HCT116 (cell line): ENCODE results near the gene C13orf46. TPM values are rescaled to one million over a fixed set of nuclear protein-coding genes. Genes with fewer than 3 reads are reported as not detected.

ENCODE experiments used
- ATAC-seq: fragments of 200-7000 bp; cut with Tn5 transposase; 2 replicates; pipeline ENCODE4 v1.9.1; 2020; ENCODE audit warnings: mild to moderate bottlenecking, moderate library complexity
- BruUV-seq: library from RNA; stranded (reverse); fragments of 400-500 nt; replicated peaks from 2 replicates; lab custom pipeline; 2021; lab: Mats Ljungman, UMichigan
- CTCF ChIA-PET: fragments of 300-600 bp; sonication (Branson Sonifier 250); formaldehyde crosslinking; loops from one replicate; lab custom pipeline; 2021; ENCODE audit warnings: antibody characterized with exemption; lab: Charles Lee
- POLR2A ChIA-PET: fragments of 300-600, 350-600 bp; sonication (Branson Sonifier 250); formaldehyde crosslinking; loops from one replicate; lab custom pipeline; 2021; ENCODE audit warnings: antibody characterized with exemption; lab: Charles Lee
- RAD21 ChIA-PET, 2 experiments: fragments of 300-600 bp; sonication (Branson Sonifier 250); formaldehyde crosslinking; loops; one replicate each; lab custom pipeline; 2023; ENCODE audit warnings: low total read pairs in 2 of 2; ENCODE audit not compliant: uncharacterized antibody in 2 of 2, unreplicated experiment in 2 of 2, low non-redundant PET in 1 of 2; lab: Charles Lee
- DNase-seq: peaks from one replicate; pipeline ENCODE4 v3.0.0-alpha.2; 2010; ENCODE audit warnings: low read depth, low spot score
- H2AFZ ChIP-seq: fragments of 200-600 bp; shearing (Covaris generic), sonication (generic); 2 replicates; pipeline ENCODE4 v1.6.1; 2017; ENCODE audit warnings: low read depth, mixed run types, mixed read lengths, antibody characterized with exemption, low read length; ENCODE audit not compliant: poor library complexity, severe bottlenecking
- H3K27ac ChIP-seq: 2 replicates; pipeline ENCODE4 v1.5.1; 2012; ENCODE audit warnings: low read depth, low read length
- H3K27me3 ChIP-seq: fragments of 200-600 bp; sonication (generic); 2 replicates; pipeline ENCODE4 v1.6.1; 2016; ENCODE audit warnings: mixed run types, low read length, mixed read lengths; ENCODE audit not compliant: insufficient read depth
- H3K36me3 ChIP-seq, 2 experiments: fragments of 200-500 bp in 1 of 2; fragments of 200-600 bp in 1 of 2; sonication (Bioruptor generic) in 1 of 2; sonication (generic) in 1 of 2; 2 replicates each; pipeline versions ENCODE4 v1.5.1 to v1.6.1; 2014 to 2016; ENCODE audit warnings: low read length in 2 of 2, inconsistent platforms in 1 of 2, mixed read lengths in 1 of 2, mixed run types in 1 of 2; ENCODE audit not compliant: insufficient read depth in 2 of 2, control insufficient read depth in 1 of 2
- H3K4me1 ChIP-seq, 2 experiments: fragments of 200-600 bp in 1 of 2; sonication (generic) in 1 of 2; 2 replicates each; pipeline versions ENCODE4 v1.5.1 to v1.6.1; 2012 to 2017; ENCODE audit warnings: low read length in 2 of 2, inconsistent platforms in 1 of 2, mild to moderate bottlenecking in 1 of 2, mixed read lengths in 1 of 2, mixed run types in 1 of 2, moderate library complexity in 1 of 2; ENCODE audit not compliant: insufficient read depth in 2 of 2, control insufficient read depth in 1 of 2
- H3K4me2 ChIP-seq: fragments of 200-600 bp; sonication (generic); 2 replicates; pipeline ENCODE4 v1.6.1; 2017; ENCODE audit warnings: mixed run types, low read length, mixed read lengths
- H3K4me3 ChIP-seq, 2 experiments: fragments of 200-600 bp in 1 of 2; sonication (generic) in 1 of 2; replicated peaks in 1 of 2; 2 replicates each; pipeline ENCODE4 v1.5.1; 2011 to 2016; ENCODE audit warnings: low read length in 2 of 2, control low read depth in 1 of 2, low read depth in 1 of 2, mild to moderate bottlenecking in 1 of 2, mixed read lengths in 1 of 2, mixed run types in 1 of 2
- H3K79me2 ChIP-seq: fragments of 200-600 bp; sonication (generic); 2 replicates; pipeline ENCODE4 v1.6.1; 2017; ENCODE audit warnings: mild to moderate bottlenecking, mixed run types, low read length, moderate library complexity, mixed read lengths; ENCODE audit not compliant: insufficient read depth
- H3K9ac ChIP-seq: fragments of 200-600 bp; sonication (generic); 2 replicates; pipeline ENCODE4 v1.6.1; 2016; ENCODE audit warnings: low read length, mixed read lengths
- H3K9me2 ChIP-seq: fragments of 200-600 bp; sonication (generic), shearing (Covaris generic); 2 replicates; pipeline ENCODE4 v1.6.1; 2017; ENCODE audit warnings: mixed run types, mild to moderate bottlenecking, moderate library complexity; ENCODE audit not compliant: insufficient read depth
- H3K9me3 ChIP-seq, 2 experiments: fragments of 200-500 bp in 1 of 2; fragments of 200-600 bp in 1 of 2; sonication (Bioruptor generic) in 1 of 2; sonication (generic) in 1 of 2; 2 replicates each; pipeline ENCODE4 v1.6.1; 2014 to 2017; ENCODE audit warnings: low read length in 2 of 2, mixed read lengths in 2 of 2, inconsistent platforms in 1 of 2, low read depth in 1 of 2, mild to moderate bottlenecking in 1 of 2, mixed run types in 1 of 2, moderate library complexity in 1 of 2; ENCODE audit not compliant: control insufficient read depth in 1 of 2, insufficient read depth in 1 of 2
- H4K20me1 ChIP-seq: fragments of 200-600 bp; sonication (generic), shearing (Covaris generic); 2 replicates; pipeline ENCODE4 v1.6.1; 2017; ENCODE audit warnings: mixed run types, mild to moderate bottlenecking, moderate library complexity; ENCODE audit not compliant: insufficient read depth
- EGR1 ChIP-seq: IDR thresholded peaks from 2 replicates; pipeline ENCODE4 v1.6.1; 2012; ENCODE audit warnings: low read depth
- ELF1 ChIP-seq: IDR thresholded peaks from 2 replicates; pipeline ENCODE4 v1.6.1; 2012; ENCODE audit warnings: low read depth, borderline replicate concordance
- EZH2 ChIP-seq: fragments of 200-600 bp; sonication (generic); IDR thresholded peaks from 2 replicates; pipeline ENCODE4 v1.6.1; 2017; ENCODE audit warnings: antibody characterized with exemption, mixed run types
- EZH2phosphoT487 ChIP-seq: fragments of 200-600 bp; IDR thresholded peaks from 2 replicates; pipeline ENCODE4 v1.6.1; 2018; ENCODE audit warnings: antibody characterized with exemption, borderline replicate concordance
- POLR2A ChIP-seq: IDR thresholded peaks from 2 replicates; pipeline ENCODE4 v1.7.0; 2011; ENCODE audit warnings: borderline replicate concordance; ENCODE audit not compliant: insufficient read depth, insufficient read length; ENCODE audit errors: extremely low read depth
- SIN3A ChIP-seq: IDR thresholded peaks from 2 replicates; pipeline ENCODE4 v1.6.1; 2012; ENCODE audit warnings: low read depth
- SRF ChIP-seq: IDR thresholded peaks from 2 replicates; pipeline ENCODE4 v1.6.1; 2012; ENCODE audit warnings: low read depth
- intact Hi-C: fragments of 100-400 bp; cut with micrococcal nuclease; formaldehyde crosslinking; loops from 2 replicates; pipeline ENCODE4 v1.10.0; 2022
- total RNA-seq: library from RNA; stranded (reverse); gene quantifications from one replicate; pipeline ENCODE4 v1.2.1, GENCODE V29; 2021; ENCODE audit not compliant: unreplicated experiment
- TF ChIP-seq, protein P1 (sequence below): IDR thresholded peaks from 2 replicates; pipeline ENCODE4 v1.6.1; 2012
- TF ChIP-seq, protein P2 (sequence below): IDR thresholded peaks from 2 replicates; pipeline ENCODE4 v1.6.1; 2011; ENCODE audit warnings: mild to moderate bottlenecking, low read length, moderate library complexity; ENCODE audit not compliant: insufficient replicate concordance; ENCODE audit errors: extremely low read depth

Gene C13orf46
- total RNA-seq, 1 experiment from 2014 or later, result 0.93 TPM

DNA sequence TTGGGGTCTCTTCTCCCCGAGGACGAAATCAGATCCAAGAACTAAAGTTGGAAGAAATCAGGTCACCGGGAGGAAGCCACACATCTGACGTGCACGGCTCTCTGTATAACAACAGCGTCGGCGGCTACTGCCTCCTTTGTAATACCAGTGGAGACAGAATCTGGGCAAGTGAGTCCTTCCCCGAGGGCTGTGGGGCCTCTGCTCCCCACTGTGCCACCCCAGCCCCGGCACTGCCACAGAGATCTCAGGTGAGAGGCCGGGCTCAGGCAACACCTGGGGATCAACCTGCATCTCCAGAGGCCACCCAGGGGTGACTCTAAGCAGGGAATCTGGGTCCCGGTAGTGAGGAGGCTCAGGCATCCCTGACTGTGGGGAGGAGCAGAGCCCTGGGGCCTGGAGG lies 33.7 kb upstream of the C13orf46 start:
- Histone ChIP-seq H3K9ac (no peak overlapping the region), H3K9me2 (no peaks in the 10 kb centered on the region), H3K4me1 (peaks cover 0 to 5% of the 10 kb centered on the region in 2 experiments; a peak in 1 of 4 replicates), H4K20me1 (no peaks in the 10 kb centered on the region), H3K27ac (no peak overlapping the region), H2AFZ (no peak overlapping the region), H3K4me2 (no peak overlapping the region), H3K27me3 (no peaks in the 10 kb centered on the region), H3K36me3 (no peaks in the 10 kb centered on the region), H3K9me3 (no peaks in the 10 kb centered on the region), H3K4me3 (no peak overlapping the region), H3K79me2 (no peaks in the 10 kb centered on the region)
- ChIA-PET CTCF (no interaction called here), POLR2A (no interaction called here), RAD21 (no interaction called here)
- TF ChIP-seq EZH2phosphoT487 (no peak), SRF (no peak), POLR2A (no peak), EZH2 (no peak)
- TF ChIP-seq, protein P1, sequence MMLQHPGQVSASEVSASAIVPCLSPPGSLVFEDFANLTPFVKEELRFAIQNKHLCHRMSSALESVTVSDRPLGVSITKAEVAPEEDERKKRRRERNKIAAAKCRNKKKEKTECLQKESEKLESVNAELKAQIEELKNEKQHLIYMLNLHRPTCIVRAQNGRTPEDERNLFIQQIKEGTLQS, result no peak
- TF ChIP-seq, protein P2, sequence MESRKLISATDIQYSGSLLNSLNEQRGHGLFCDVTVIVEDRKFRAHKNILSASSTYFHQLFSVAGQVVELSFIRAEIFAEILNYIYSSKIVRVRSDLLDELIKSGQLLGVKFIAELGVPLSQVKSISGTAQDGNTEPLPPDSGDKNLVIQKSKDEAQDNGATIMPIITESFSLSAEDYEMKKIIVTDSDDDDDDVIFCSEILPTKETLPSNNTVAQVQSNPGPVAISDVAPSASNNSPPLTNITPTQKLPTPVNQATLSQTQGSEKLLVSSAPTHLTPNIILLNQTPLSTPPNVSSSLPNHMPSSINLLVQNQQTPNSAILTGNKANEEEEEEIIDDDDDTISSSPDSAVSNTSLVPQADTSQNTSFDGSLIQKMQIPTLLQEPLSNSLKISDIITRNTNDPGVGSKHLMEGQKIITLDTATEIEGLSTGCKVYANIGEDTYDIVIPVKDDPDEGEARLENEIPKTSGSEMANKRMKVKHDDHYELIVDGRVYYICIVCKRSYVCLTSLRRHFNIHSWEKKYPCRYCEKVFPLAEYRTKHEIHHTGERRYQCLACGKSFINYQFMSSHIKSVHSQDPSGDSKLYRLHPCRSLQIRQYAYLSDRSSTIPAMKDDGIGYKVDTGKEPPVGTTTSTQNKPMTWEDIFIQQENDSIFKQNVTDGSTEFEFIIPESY, result no peak
- DNase-seq (no peak), ATAC-seq (no peak)
- intact Hi-C loops, result no loop called here
- BruUV-seq, result no TSS peak

DNA sequence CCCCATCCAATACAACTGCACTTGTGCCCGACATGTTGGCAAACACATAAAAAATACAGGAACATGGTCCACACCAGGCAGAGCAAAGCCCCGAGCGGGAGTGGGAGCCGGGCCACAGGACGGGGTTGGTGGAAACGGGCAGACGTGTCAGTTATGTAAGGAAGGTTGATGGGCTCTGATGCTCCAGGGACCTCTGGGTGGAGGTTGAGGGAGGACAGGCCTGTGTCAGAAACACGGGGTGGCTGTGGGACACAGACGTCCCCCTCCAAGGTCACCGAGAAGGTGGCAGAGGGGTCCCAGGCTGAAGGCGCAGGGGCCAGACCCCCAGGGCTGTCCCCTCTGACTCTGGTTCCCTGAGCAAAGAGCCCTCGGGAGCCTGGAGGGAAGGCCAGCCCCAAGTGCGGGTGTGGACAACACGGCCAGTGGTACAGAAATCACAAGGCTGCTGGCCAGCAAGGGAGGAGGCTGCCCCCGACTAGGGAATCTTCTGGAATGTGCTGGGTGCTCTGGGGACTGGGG lies 31.4 kb upstream of the C13orf46 start:
- POLR2A ChIA-PET, result no interaction called here
- no peak overlapping the region for H3K4me2 ChIP-seq
- no peak overlapping the region for H3K9ac ChIP-seq
- no peak overlapping the region for H3K4me3 ChIP-seq
- no peaks in the 10 kb centered on the region for H3K27me3 ChIP-seq
- CTCF ChIA-PET, result no interaction called here
- peaks cover 0 to 5% of the 10 kb centered on the region in 2 experiments; a peak in 1 of 4 replicates for H3K4me1 ChIP-seq
- no peak for TF ChIP-seq EZH2phosphoT487
- no peak for TF ChIP-seq EGR1
- no peak for TF ChIP-seq SIN3A
- no peak for TF ChIP-seq ELF1
- RAD21 ChIA-PET, result no interaction called here
- intact Hi-C loops, result no loop called here
- no peak overlapping the region for H3K27ac ChIP-seq
- H4K20me1 ChIP-seq, result no peaks in the 10 kb centered on the region
- no peaks in the 10 kb centered on the region for H3K9me3 ChIP-seq
- H2AFZ ChIP-seq, result no peak overlapping the region
- H3K79me2 ChIP-seq, result no peaks in the 10 kb centered on the region
- H3K36me3 ChIP-seq, result no peaks in the 10 kb centered on the region
- BruUV-seq, result no TSS peak
- DNase-seq, result no peak
- ATAC-seq, result no peak
- no peaks in the 10 kb centered on the region for H3K9me2 ChIP-seq
